Adrenal gland (tissue), 5 donors: ENCODE results near the gene CDH18.

ENCODE experiments used
- CTCF ChIP-seq, 6 experiments: fragments of 450-650 bp in 4 of 6; fragments of 200-600 bp in 2 of 6; sonication (generic) in 1 of 6; IDR thresholded peaks; 1 replicate in 5 of 6; 2 replicates in 1 of 6; pipeline versions ENCODE4 v1.5.1 to v1.8.0; 2016 to 2021; ENCODE audit warnings: antibody characterized with exemption in 6 of 6, mild to moderate bottlenecking in 2 of 6, moderate library complexity in 1 of 6
- POLR2A ChIP-seq, 2 donors: fragments of 450-650 bp; IDR thresholded peaks; one replicate each; pipeline ENCODE4 v1.6.1; 2017; ENCODE audit warnings: antibody characterized with exemption in 2 of 2, mild to moderate bottlenecking in 2 of 2, moderate library complexity in 1 of 2
- donor health status: DM: no; HTN: no; CAD: no.

GRCh38 chr5:19940192-19940591 is 47.8 kb downstream of the CDH18 start:
- TF ChIP-seq CTCF (IDR thresholded peaks at IDR 0.05), result no peak
- no peak for TF ChIP-seq POLR2A (IDR thresholded peaks at IDR 0.05)
